GM23338 (cell line): Measurements from ENCODE around the gene AGFG1. TPM values are rescaled to one million over a fixed set of nuclear protein-coding genes. Genes with fewer than 3 reads are reported as not detected.

ENCODE experiments used
- ATAC-seq: fragments of 200-7000 bp; cut with Tn5 transposase; 3 replicates; pipeline ENCODE4 v1.9.1; 2020
- DNase-seq: peaks from one replicate; pipeline ENCODE4 v3.0.0-alpha.2; 2015; ENCODE audit warnings: low spot score
- H2AFZ ChIP-seq: fragments of 200-600 bp; sonication (generic); 2 replicates; pipeline ENCODE4 v1.8.0; 2016; ENCODE audit warnings: antibody characterized with exemption, mild to moderate bottlenecking, moderate library complexity
- H3F3A ChIP-seq: fragments of 200-600 bp; sonication (generic); replicated peaks from 2 replicates; pipeline ENCODE4 v1.8.0; 2017; ENCODE audit warnings: antibody characterized with exemption, mixed run types, low read depth
- H3K27ac ChIP-seq: fragments of 200-600 bp; sonication (generic); 2 replicates; pipeline ENCODE4 v1.6.1; 2016; ENCODE audit warnings: low read depth
- H3K27me3 ChIP-seq: fragments of 200-600 bp; sonication (generic); 2 replicates; pipeline ENCODE4 v1.8.0; 2016; ENCODE audit warnings: mild to moderate bottlenecking, mixed run types, moderate library complexity; ENCODE audit not compliant: insufficient read depth
- H3K36me3 ChIP-seq: fragments of 200-600 bp; sonication (generic); 2 replicates; pipeline ENCODE4 v1.8.0; 2016; ENCODE audit warnings: mild to moderate bottlenecking; ENCODE audit not compliant: insufficient read depth
- H3K4me1 ChIP-seq: fragments of 200-600 bp; sonication (generic); 2 replicates; pipeline ENCODE4 v1.8.0; 2016; ENCODE audit warnings: mild to moderate bottlenecking, moderate library complexity; ENCODE audit not compliant: insufficient read depth
- H3K4me2 ChIP-seq: fragments of 200-600 bp; sonication (generic); 2 replicates; pipeline ENCODE4 v1.7.1; 2017; ENCODE audit warnings: mixed run types
- H3K4me3 ChIP-seq: fragments of 200-600 bp; sonication (generic); 2 replicates; pipeline ENCODE4 v1.6.1; 2016; ENCODE audit warnings: mixed run types
- H3K79me2 ChIP-seq: fragments of 200-600 bp; sonication (generic); replicated peaks from 2 replicates; pipeline ENCODE4 v1.8.0; 2017; ENCODE audit warnings: mild to moderate bottlenecking; ENCODE audit not compliant: insufficient read depth
- H3K9me2 ChIP-seq: fragments of 200-600 bp; sonication (generic); 2 replicates; pipeline ENCODE4 v1.8.0; 2017; ENCODE audit not compliant: insufficient read depth
- H4K20me1 ChIP-seq: fragments of 200-600 bp; sonication (generic); replicated peaks from 2 replicates; pipeline ENCODE4 v1.8.0; 2017; ENCODE audit warnings: mild to moderate bottlenecking; ENCODE audit not compliant: insufficient read depth
- H3K27ac Mint-ChIP-seq: 2 replicates; pipeline ENCODE4 v1.8.0; 2020; ENCODE audit warnings: inconsistent platforms, mild to moderate bottlenecking, moderate library complexity, mixed read lengths
- H3K27me3 Mint-ChIP-seq: 3 replicates; pipeline ENCODE4 v1.8.0; 2022; ENCODE audit warnings: low read depth, mild to moderate bottlenecking, moderate library complexity, mixed read lengths, inconsistent platforms; ENCODE audit not compliant: insufficient read depth, poor library complexity
- H3K36me3 Mint-ChIP-seq: 3 replicates; pipeline ENCODE4 v1.8.0; 2021; ENCODE audit warnings: low read depth, mild to moderate bottlenecking, inconsistent platforms, moderate library complexity, mixed read lengths
- H3K4me1 Mint-ChIP-seq: 3 replicates; pipeline ENCODE4 v1.8.0; 2020; ENCODE audit warnings: mild to moderate bottlenecking, inconsistent platforms, mixed read lengths
- H3K4me3 Mint-ChIP-seq: 3 replicates; pipeline ENCODE4 v1.8.0; 2021; ENCODE audit warnings: moderate library complexity, mild to moderate bottlenecking, inconsistent platforms, mixed read lengths
- H3K9me3 Mint-ChIP-seq: 3 replicates; pipeline ENCODE4 v1.8.0; 2020; ENCODE audit warnings: moderate library complexity, mild to moderate bottlenecking, inconsistent platforms, mixed read lengths
- CTCF ChIP-seq, 2 experiments: fragments of 200-600 bp in 1 of 2; sonication (generic) in 1 of 2; conservative IDR thresholded peaks; 2 replicates each; pipeline versions ENCODE4 v1.5.1 to v1.6.1; 2016 to 2017; ENCODE audit warnings: antibody characterized with exemption in 2 of 2, low read depth in 2 of 2, mild to moderate bottlenecking in 2 of 2, moderate library complexity in 1 of 2
- EZH2phosphoT487 ChIP-seq: fragments of 200-600 bp; sonication (generic); IDR thresholded peaks from one replicate; pipeline ENCODE4 v1.8.1; 2018; ENCODE audit warnings: antibody characterized with exemption; ENCODE audit not compliant: unreplicated experiment
- JUNB ChIP-seq: IDR thresholded peaks from one replicate; pipeline ENCODE4 v1.6.1; 2016; ENCODE audit warnings: antibody characterized with exemption; ENCODE audit not compliant: unreplicated experiment
- NANOG ChIP-seq: IDR thresholded peaks from 2 replicates; pipeline ENCODE4 v1.6.1; 2016; ENCODE audit warnings: antibody characterized with exemption, borderline replicate concordance
- POLR2AphosphoS5 ChIP-seq: IDR thresholded peaks from 2 replicates; pipeline ENCODE4 v1.6.1; 2016; ENCODE audit warnings: antibody characterized with exemption, low read depth
- REST ChIP-seq: IDR thresholded peaks from one replicate; pipeline ENCODE4 v1.6.1; 2018; ENCODE audit warnings: antibody characterized with exemption; ENCODE audit not compliant: unreplicated experiment
- ZNF114 ChIP-seq: fragments of 250-450 bp; sonication (Bioruptor Pico); IDR thresholded peaks from 2 replicates; pipeline ENCODE4 v1.5.0; 2020; ENCODE audit warnings: mild to moderate bottlenecking, moderate library complexity
- ZNF331 ChIP-seq: fragments of 250-450 bp; sonication (Bioruptor Pico); IDR thresholded peaks from 2 replicates; pipeline ENCODE4 v1.5.0; 2020; ENCODE audit warnings: low read depth, mild to moderate bottlenecking, moderate library complexity
- ZNF462 ChIP-seq: fragments of 250-450 bp; sonication (Bioruptor Pico); IDR thresholded peaks from 2 replicates; pipeline ENCODE4 v1.5.0; 2020; ENCODE audit warnings: mild to moderate bottlenecking, moderate library complexity
- polyA plus RNA-seq: library from polyadenylated mRNA; unstranded; fragments of >200 nt; fragmentation: Nextera tagmentation; extraction: Ambion mirVana; gene quantifications from 2 replicates; pipeline ENCODE4 v1.2.1, GENCODE V29; 2016
- total RNA-seq: library from RNA; depleted of rRNA; stranded (reverse); fragments of >200 nt; shearing (Covaris generic); gene quantifications from 2 replicates; pipeline ENCODE4 v1.2.3, GENCODE V29; 2014

Gene AGFG1
- total and polyA plus RNA-seq, 2 experiments from 2014 or later = 14.5 to 113 TPM

- Histone ChIP-seq H3K9me2 (no peaks in the 10 kb centered on the region), H3K27ac (no peak overlapping the region), H3K27me3 (no peaks in the 10 kb centered on the region), H4K20me1 (no peaks in the 10 kb centered on the region), H3K4me3 (no peak overlapping the region), H3K4me1 (no peaks in the 10 kb centered on the region), H3K4me2 (no peak overlapping the region), H3F3A (no peaks in the 10 kb centered on the region), H2AFZ (no peak overlapping the region), H3K79me2 (no peaks in the 10 kb centered on the region), H3K36me3 (peaks cover 5% of the 10 kb centered on the region; the same call in 1 of the 2 replicates)
- TF ChIP-seq ZNF114 (CRISPR knock-in tag) = no peak
- no peak for TF ChIP-seq JUNB
- TF ChIP-seq CTCF (conservative IDR thresholded peaks at IDR 0.05; ENCODE audit: low read depth in 2 of 2) = no peak
- no peak for TF ChIP-seq NANOG
- no peak for TF ChIP-seq REST
- TF ChIP-seq POLR2AphosphoS5 = no peak
- no peak for TF ChIP-seq EZH2phosphoT487
- no peak for TF ChIP-seq ZNF462
- no peak for TF ChIP-seq ZNF331 (CRISPR knock-in tag)
- Mint-ChIP-seq H3K27ac (no peak overlapping the region), H3K27me3 (peaks cover 10% of the 10 kb centered on the region), H3K4me3 (no peak overlapping the region), H3K36me3 (peaks cover 12% of the 10 kb centered on the region), H3K4me1 (no peaks in the 10 kb centered on the region), H3K9me3 (peaks cover 28% of the 10 kb centered on the region)
- ATAC-seq (no peak), DNase-seq (no peak)
Measured at GRCh38 chr2:227436436-227437174, 35.4 kb upstream of the AGFG1 start.
